NT2/D1 (cell line): ENCODE data around the gene DDX5.

Experiments used
- YY1 ChIP-seq: IDR thresholded peaks from 2 replicates; pipeline ENCODE4 v1.6.1; 2011; ENCODE audit not compliant: insufficient read length, insufficient read depth
- ZNF274 ChIP-seq: IDR thresholded peaks from 2 replicates; pipeline ENCODE4 v1.6.1; 2011; ENCODE audit warnings: mild to moderate bottlenecking, low read depth, low read length

DNA sequence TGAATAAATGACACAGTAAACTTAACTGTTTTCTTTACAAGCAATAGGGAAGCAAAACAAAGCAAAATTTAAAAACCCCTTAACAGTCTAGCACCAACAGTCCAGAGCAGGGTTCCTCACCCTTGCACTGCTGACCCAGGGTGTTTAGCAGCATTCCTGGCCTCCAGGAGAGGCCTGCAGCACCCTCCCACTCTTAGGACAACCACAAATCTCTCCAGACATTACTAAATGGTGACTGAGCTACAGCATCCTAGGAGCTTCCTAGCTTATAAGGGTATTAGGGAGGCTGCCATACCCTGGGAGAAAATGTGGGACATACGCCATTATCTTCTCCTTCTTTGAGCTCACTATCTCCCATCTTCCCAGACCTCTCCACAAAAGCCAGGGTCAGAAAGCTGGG lies 25.1 kb downstream of the DDX5 start:
- TF ChIP-seq YY1 = no peak
- TF ChIP-seq ZNF274 = no peak
